Stimulated activated CD4-positive, alpha-beta T cell treated with anti-CD3 and anti-CD28 coated beads, Interleukin-1b, Interleukin-23, amount 100 ng/mL, for 4 hours (primary cell): ENCODE data around the gene TRMT61A.

ENCODE experiments used
- DNase-seq, 2 donors: peaks; one replicate each; pipeline ENCODE4 v3.0.0-alpha.2; 2020; ENCODE audit warnings: low read depth in 2 of 2

Gene TRMT61A

DNA sequence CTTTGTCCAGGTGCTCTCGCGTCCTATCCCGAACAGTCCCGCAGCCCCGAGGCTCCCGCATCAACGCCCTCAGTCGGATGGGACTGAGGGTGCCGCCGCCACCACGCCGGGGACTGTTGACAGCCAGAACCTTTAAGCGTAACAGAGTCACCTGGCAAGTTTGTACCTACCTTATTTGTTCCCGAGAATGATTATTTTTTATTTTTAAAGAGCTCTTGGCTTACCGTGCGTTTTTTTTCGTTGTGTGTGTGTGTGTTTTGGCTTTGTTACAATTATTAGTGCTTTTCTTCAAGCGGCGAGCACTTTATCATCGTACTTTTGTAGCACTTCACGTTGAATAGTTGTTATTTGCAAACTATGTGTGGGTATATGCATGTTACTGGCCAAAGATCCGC, 34.2 kb downstream of the TRMT61A start:
- peak in 1 of 2 donors; percentile 12 for DNase-seq

- no peak for DNase-seq
Observed at GRCh38 chr14:103563844-103564505, 35.0 kb downstream of the TRMT61A start.

GRCh38 chr14:103568952-103569351, 40.0 kb downstream of the TRMT61A start:
- DNase-seq, result no peak

- no peak for DNase-seq
Observed at GRCh38 chr14:103569408-103569807, 40.4 kb downstream of the TRMT61A start.

DNA sequence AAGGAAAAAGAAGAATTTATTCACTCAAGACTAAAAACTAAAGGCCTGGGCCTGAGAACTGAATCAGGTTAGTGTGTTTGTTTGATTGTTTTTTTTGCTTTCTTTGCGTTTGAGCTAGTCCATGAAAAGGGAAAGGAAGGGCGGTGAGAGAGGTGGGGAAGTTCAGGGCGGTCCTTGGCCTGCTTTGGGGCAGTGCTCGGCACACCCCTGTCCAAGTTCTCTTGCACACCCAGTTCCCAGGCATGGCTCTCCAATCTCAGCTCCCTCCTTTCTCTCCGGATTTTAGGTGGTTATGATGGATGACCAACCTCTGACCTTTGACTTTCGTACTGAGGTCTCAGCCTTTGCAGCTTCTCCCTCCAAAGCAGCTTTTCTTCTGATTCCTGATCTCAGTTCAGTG, 45.1 kb downstream of the TRMT61A start:
- DNase-seq, result no peak

- no peak for DNase-seq
Observed at GRCh38 chr14:103574707-103575285, 45.8 kb downstream of the TRMT61A start.

DNA sequence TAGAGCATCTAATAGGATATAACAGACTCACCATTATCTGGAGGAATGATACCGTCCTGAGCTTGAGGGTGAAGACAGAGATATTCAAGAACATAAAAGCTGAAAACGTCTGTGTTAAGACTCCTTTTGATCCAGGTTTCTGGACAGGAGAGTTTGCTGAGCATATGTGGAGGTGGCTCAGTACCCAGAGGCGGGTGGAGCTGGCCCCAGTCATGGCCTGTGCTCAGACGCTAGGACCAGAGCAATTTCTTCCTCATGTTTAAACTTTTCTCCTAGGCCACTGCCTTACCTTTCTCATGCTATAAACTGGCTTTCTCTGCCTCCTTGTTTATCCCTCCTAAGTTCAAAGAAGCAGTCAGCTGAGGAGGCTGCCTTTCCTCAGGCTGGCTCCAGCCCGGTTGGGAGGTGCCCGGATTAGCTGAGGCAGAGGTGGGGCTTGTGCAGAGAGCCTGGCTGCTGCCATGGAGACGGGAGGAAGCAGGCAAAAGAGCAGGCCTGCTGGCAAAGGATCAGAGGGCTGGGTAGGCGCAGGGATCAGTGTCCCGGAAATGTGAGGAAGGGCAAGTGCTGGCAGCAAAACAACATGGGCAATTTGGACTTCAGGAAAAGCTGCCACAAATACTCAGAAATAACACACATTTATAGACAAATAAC, 47.5 kb downstream of the TRMT61A start:
- no peak for DNase-seq

DNA sequence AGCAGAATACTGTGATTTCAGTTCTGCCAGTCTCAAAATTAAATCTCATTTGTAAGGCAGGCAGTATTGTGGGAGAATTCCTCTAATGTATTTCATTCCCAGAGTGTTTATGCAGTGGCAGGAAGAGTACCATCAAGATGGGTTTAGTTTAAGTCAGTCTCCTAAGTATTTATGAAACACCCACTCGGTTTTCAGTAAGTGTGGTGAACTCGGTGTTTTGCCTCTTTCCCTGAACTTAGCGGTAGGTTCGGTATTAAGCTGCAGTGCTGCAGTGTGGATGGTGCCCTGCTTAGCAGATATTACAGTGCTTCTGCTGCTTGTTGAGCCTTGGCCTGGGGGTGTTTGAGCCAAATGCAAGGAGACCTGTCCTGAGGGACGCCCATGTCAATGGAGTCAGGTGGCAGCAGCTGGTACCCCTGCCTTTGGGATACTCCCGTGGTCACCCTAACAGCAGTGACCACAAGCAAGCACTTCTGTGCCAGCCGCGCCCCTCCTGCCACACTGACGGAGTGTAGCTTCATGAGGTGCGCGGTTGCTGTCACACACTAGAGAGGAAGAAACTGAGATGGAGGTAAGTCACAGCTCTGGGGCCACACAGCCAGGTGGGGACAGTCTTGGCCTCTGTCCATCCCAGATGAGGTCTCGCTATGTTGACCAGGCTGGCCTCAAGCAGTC, 49.5 kb downstream of the TRMT61A start:
- DNase-seq, result no peak

GRCh38 chr14:103581206-103581605, 52.2 kb downstream of the TRMT61A start:
- no peak for DNase-seq

GRCh38 chr14:103581954-103582703, 53.1 kb downstream of the TRMT61A start:
- DNase-seq, result no peak

DNA sequence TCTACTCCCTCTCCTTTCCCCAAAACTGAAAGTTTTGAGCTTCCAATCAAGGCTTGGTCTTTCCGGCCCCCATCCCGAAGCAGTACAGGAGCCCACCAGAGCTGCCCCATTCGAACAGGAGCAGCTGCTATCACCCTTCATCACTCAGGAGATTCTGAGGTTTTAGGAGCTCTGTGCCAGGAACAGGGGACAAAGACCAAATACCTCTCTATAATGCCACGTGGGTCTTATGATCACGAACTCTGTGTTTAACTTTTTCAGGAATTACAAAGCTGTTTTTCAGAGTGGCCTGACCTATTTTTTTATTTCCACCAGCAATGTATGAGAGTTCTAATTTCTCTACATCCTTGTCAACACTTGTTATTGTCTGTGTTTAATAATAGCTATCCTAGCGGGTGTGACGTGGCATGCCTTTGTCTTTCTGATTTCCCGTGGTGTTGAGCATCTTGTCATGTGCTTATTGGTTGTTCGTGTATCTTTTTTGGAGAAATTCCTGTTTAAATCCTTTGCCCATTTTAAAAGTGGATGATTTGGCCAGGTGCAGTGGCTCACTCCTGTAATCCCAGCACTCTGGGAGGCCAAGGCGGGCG, 55.4 kb downstream of the TRMT61A start:
- no peak for DNase-seq
